Measurements from ENCODE around the gene DNAH2.
"Not testable (repeated sequence)": the region's sequence is repeated elsewhere in the genome, so short reads cannot be mapped to it uniquely, and the experiment has no call there.

DNAH2 gene

GRCh38 chr17:7854851-7855659 is 137.5 kb downstream of the DNAH2 start, which contains the start of gene TMEM88:
Gene TMEM88 (plus strand): TSS chr17:7855066. CDS start chr17:7855075, 9 bp downstream.
- no peak for DNase-seq

- no peak for DNase-seq
Measured at GRCh38 chr17:7855660-7856010, 138.1 kb downstream of the DNAH2 start.

- DNase-seq, result no peak
Measured at GRCh38 chr17:7856011-7856810, 138.7 kb downstream of the DNAH2 start.

- DNase-seq, result peak; percentile 93
Measured at GRCh38 chr17:7856811-7857712, 139.5 kb downstream of the DNAH2 start, which contains the start of gene NAA38. Gene NAA38 (minus strand): TSS chr17:7857559. CDS start chr17:7857463, 96 bp downstream.

- DNase-seq, result peak; percentile 89
Measured at GRCh38 chr17:7857713-7858521, 140.4 kb downstream of the DNAH2 start, which contains the start of gene CYB5D1. Gene CYB5D1 (plus strand): TSS chr17:7858003. CDS start chr17:7858135, 132 bp downstream.

GRCh38 chr17:7858522-7858810 is 140.9 kb downstream of the DNAH2 start:
- DNase-seq, result no peak

- no peak for DNase-seq
Measured at GRCh38 chr17:7859028-7859427, 141.5 kb downstream of the DNAH2 start.

GRCh38 chr17:7862692-7863437 is 145.3 kb downstream of the DNAH2 start:
- peak; percentile 62 for DNase-seq

- DNase-seq, result not testable (repeated sequence)
Measured at GRCh38 chr17:7864384-7864783, 146.8 kb downstream of the DNAH2 start.

GRCh38 chr17:7864995-7865650 is 147.6 kb downstream of the DNAH2 start:
- no peak for DNase-seq

- DNase-seq, result peak; percentile 48
Measured at GRCh38 chr17:7867881-7868329, 150.4 kb downstream of the DNAH2 start.

GRCh38 chr17:7873051-7873450 is 155.5 kb downstream of the DNAH2 start:
- no peak for DNase-seq

GRCh38 chr17:7875804-7876370 is 158.3 kb downstream of the DNAH2 start:
- no peak for DNase-seq

- DNase-seq, result no peak
Measured at GRCh38 chr17:7878234-7878633, 160.7 kb downstream of the DNAH2 start.

GRCh38 chr17:7880076-7880868 is 162.7 kb downstream of the DNAH2 start:
- DNase-seq, result no peak

- peak; percentile 46 for DNase-seq
Measured at GRCh38 chr17:7881276-7882054, 163.9 kb downstream of the DNAH2 start.

GRCh38 chr17:7882068-7882467 is 164.5 kb downstream of the DNAH2 start:
- no peak for DNase-seq

- no peak for DNase-seq
Measured at GRCh38 chr17:7882629-7883028, 165.1 kb downstream of the DNAH2 start.

Data from CD4-positive, alpha-beta T cell treated with Interleukin-17A for 4 hours (primary cell).